Endometrial microvascular endothelial cells (primary cell): ENCODE measurements around the gene ERP44. TPM values are rescaled to one million over a fixed set of nuclear protein-coding genes. Genes with fewer than 3 reads are reported as not detected.

ENCODE experiments used
- in situ Hi-C: cut with HindIII; loops from 2 replicates; pipeline ENCODE4 v1.10.0; 2017; ENCODE audit warnings: low sequenced_read_pairs, low pct_unique_long_range_greater_than_20kb; ENCODE audit errors: inconsistent ontology term
- total RNA-seq: library from RNA; depleted of rRNA; stranded (reverse); fragments of >200 nt; gene quantifications from one replicate; pipeline ENCODE4 v1.2.3, GENCODE V29; 2015; ENCODE audit errors: inconsistent ontology term

ERP44 gene
- total RNA-seq, 1 donor from 2014 or later = 16.6 TPM

- in situ Hi-C loops = no loop called here
Measured at GRCh38 chr9:99970481-99970880, 128.3 kb downstream of the ERP44 start.

GRCh38 chr9:99967457-99967856, 131.3 kb downstream of the ERP44 start:
- in situ Hi-C loops = no loop called here

- in situ Hi-C loops = no loop called here
Measured at GRCh38 chr9:99966716-99967115, 132.1 kb downstream of the ERP44 start.

- in situ Hi-C loops = no loop called here
Measured at GRCh38 chr9:99966001-99966400, 132.8 kb downstream of the ERP44 start.

GRCh38 chr9:99964336-99964735, 134.5 kb downstream of the ERP44 start:
- in situ Hi-C loops = no loop called here

GRCh38 chr9:99962680-99963261, 136.0 kb downstream of the ERP44 start:
- in situ Hi-C loops = no loop called here

GRCh38 chr9:99955606-99956005, 143.2 kb downstream of the ERP44 start:
- in situ Hi-C loops = no loop called here

- in situ Hi-C loops = no loop called here
Measured at GRCh38 chr9:99954819-99955218, 144.0 kb downstream of the ERP44 start.

GRCh38 chr9:99953861-99954507, 144.8 kb downstream of the ERP44 start:
- in situ Hi-C loops = no loop called here

GRCh38 chr9:99948896-99949295, 149.9 kb downstream of the ERP44 start:
- in situ Hi-C loops = no loop called here

GRCh38 chr9:99948482-99948881, 150.3 kb downstream of the ERP44 start:
- in situ Hi-C loops = no loop called here

GRCh38 chr9:99947395-99947794, 151.4 kb downstream of the ERP44 start:
- in situ Hi-C loops = no loop called here

GRCh38 chr9:99936947-99937587, 161.7 kb downstream of the ERP44 start:
- in situ Hi-C loops = no loop called here

- in situ Hi-C loops = no loop called here
Measured at GRCh38 chr9:99931155-99931840, 167.5 kb downstream of the ERP44 start.

- in situ Hi-C loops = no loop called here
Measured at GRCh38 chr9:99929652-99930051, 169.1 kb downstream of the ERP44 start.

Other genes starting within 250 kb of the ERP44 start
- gene STX17, start 192.3 kb downstream of the ERP44 start, total RNA-seq = 12.3 TPM
- gene INVS, start 243 bp upstream of the ERP44 start, total RNA-seq = 11.1 TPM